ENCODE data around the gene GPR39. TPM values are rescaled to one million over a fixed set of nuclear protein-coding genes. Genes with fewer than 3 reads are reported as not detected.
A peak's percentile ranks its signal among the peaks of the same experiment; 100 is the strongest.

Gene GPR39
- total RNA-seq, 4 donors from 2014 or later = 0.15 TPM; not detected in 3

DNA sequence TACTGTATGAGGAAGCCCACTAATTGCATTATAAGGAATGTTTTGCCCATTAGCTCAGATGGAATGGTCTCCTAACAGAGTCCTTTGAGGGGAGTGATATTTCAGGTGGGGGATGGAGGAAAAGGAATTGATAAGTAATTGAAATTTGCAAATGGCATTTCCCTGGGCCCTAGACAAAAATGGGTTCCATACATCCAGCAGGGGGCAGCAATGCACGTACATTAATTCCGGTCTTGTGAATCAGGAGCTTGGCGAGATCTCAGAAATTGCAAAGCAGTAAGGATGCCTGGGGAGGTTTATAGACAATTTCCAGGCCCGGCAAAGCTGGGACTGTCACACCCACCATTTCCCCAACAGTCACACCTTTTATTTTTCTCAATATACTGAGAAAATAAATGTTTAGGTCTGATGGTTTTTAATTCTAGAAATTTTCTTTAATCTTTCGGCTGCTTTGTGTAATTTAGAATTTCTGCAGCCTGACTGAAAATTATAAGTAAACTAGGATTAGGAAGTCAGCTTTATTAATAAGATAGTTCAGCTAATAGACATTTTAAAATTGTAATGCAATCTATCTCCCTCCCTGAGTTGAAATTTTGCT is 130.6 kb downstream of the GPR39 start:
- Histone ChIP-seq H3K36me3 (no peaks in the 10 kb centered on the region), H3K27me3 (no peaks in the 10 kb centered on the region), H3K27ac (no peak overlapping the region), H3K9me3 (no peaks in the 10 kb centered on the region), H3K4me3 (no peak overlapping the region), H3K4me1 (no peaks in the 10 kb centered on the region)
- intact Hi-C loops (cut with DNase I; ENCODE audit: low total_unique reads) = no loop called here
- DNase-seq (peak in 1 of 2 donors; percentile 21), ATAC-seq (no peak)
- in situ Hi-C loops (cut with MboI; ENCODE audit: low sequenced_read_pairs in 4 of 4) = loop anchor here in 1 of 4 donors (10.0 kb wide), 1 partner anchor 1238 kb away; no protein-coding TSS in a partner anchor
- TF ChIP-seq, protein P1, sequence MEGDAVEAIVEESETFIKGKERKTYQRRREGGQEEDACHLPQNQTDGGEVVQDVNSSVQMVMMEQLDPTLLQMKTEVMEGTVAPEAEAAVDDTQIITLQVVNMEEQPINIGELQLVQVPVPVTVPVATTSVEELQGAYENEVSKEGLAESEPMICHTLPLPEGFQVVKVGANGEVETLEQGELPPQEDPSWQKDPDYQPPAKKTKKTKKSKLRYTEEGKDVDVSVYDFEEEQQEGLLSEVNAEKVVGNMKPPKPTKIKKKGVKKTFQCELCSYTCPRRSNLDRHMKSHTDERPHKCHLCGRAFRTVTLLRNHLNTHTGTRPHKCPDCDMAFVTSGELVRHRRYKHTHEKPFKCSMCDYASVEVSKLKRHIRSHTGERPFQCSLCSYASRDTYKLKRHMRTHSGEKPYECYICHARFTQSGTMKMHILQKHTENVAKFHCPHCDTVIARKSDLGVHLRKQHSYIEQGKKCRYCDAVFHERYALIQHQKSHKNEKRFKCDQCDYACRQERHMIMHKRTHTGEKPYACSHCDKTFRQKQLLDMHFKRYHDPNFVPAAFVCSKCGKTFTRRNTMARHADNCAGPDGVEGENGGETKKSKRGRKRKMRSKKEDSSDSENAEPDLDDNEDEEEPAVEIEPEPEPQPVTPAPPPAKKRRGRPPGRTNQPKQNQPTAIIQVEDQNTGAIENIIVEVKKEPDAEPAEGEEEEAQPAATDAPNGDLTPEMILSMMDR (IDR thresholded peaks at IDR 0.05 in 4 of 5, conservative IDR thresholded peaks at IDR 0.05 in 1 of 5) = peak in 3 of 5 experiments; percentile 25 to 45 (median 33)
- no peak for TF ChIP-seq POLR2A (IDR thresholded peaks at IDR 0.05)

DNA sequence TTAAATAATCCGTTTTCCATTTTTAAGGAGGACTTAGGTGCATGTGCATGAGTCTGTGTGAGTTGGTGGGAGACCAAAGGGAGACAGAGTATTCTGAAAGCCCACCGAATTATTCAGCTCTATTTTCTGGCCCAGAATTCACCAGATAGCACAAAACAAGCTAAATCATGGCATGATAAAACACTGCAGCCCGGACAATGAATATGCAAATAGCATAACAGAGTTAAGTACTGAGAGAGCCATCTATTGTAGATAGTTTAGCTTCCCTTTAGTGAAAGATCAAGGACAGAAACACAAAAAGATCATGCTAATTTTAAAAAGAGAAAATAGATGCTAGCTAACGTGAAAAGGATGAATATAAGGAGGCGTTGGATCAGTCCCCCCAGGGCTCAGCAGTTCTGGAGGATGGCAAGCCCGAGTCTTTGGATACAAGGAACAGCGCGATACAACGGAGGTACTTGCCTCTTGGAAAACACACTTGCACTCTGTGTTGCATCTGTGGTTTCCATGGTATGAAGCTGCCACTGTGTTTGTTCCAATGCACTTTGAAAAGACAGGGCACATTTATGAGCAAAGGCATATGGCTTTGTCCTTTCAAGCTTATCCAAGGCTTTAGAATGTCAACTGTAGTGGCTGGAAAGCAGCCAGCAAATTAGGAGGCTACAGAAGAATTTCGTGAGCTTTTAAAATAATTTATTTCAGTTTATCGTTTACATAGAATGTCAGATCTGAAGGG is 133.5 kb downstream of the GPR39 start:
- TF ChIP-seq, protein P1 (IDR thresholded peaks at IDR 0.05 in 4 of 5, conservative IDR thresholded peaks at IDR 0.05 in 1 of 5) = no peak
- TF ChIP-seq POLR2A (IDR thresholded peaks at IDR 0.05) = no peak
- Histone ChIP-seq H3K27ac (no peak overlapping the region), H3K4me1 (no peaks in the 10 kb centered on the region), H3K9me3 (no peaks in the 10 kb centered on the region), H3K4me3 (no peak overlapping the region), H3K27me3 (no peaks in the 10 kb centered on the region), H3K36me3 (no peaks in the 10 kb centered on the region)
- ATAC-seq (no peak), DNase-seq (no peak)
- intact Hi-C loops (cut with DNase I; ENCODE audit: low total_unique reads) = no loop called here
- in situ Hi-C loops (cut with MboI; ENCODE audit: low sequenced_read_pairs in 4 of 4) = loop anchor here in 1 of 4 donors (10.0 kb wide), 1 partner anchor 1235 kb away; no protein-coding TSS in a partner anchor

DNA sequence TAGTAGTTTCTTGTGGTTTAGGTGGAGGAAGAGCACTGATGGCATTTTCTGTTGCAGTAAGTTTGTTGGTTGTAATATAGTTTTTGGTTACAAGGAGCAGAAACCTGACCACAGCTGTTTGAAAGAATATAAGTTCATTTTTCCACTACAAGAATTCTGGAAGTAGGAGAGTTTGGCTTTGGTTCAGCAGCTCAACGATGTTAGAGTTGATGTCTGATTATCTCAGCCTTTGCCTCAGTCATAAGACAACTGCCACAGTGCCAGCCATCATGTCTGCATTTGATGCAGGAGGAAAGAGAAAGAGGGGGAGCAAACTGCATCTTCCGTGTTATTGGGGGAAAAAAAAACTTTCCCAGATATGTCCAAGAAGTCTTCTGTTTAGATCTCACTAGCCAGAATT is 134.3 kb downstream of the GPR39 start:
- H3K27ac ChIP-seq = no peak overlapping the region
- no peak overlapping the region for H3K4me3 ChIP-seq
- ATAC-seq (no peak), DNase-seq (no peak)
- in situ Hi-C loops (cut with MboI; ENCODE audit: low sequenced_read_pairs in 4 of 4) (no loop called here), intact Hi-C loops (cut with DNase I; ENCODE audit: low total_unique reads) (no loop called here)
- no peaks in the 10 kb centered on the region for H3K4me1 ChIP-seq
- TF ChIP-seq, protein P1 (IDR thresholded peaks at IDR 0.05 in 4 of 5, conservative IDR thresholded peaks at IDR 0.05 in 1 of 5) = no peak
- no peak for TF ChIP-seq POLR2A (IDR thresholded peaks at IDR 0.05)
- no peaks in the 10 kb centered on the region for H3K9me3 ChIP-seq
- H3K36me3 ChIP-seq = no peaks in the 10 kb centered on the region
- H3K27me3 ChIP-seq = no peaks in the 10 kb centered on the region

DNA sequence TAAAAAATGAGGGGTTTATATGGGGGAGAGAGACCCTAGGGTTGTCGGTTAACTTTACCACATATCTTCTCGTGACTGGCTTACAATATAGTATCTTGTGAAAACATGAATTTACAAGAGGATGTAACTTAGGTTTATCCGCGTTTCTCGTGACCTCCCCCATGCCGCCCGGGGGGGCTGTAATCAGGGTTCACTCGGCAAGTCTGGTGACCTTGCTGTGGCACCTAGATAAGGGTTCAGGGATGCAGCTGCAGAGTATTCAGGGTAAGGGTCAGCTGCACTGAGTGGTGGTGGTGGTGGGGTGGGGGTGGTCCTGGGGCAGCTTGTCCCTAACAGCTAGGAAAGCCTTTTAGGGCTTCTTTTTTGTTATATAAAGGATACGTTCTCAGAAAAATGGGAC is 141.1 kb downstream of the GPR39 start:
- intact Hi-C loops (cut with DNase I; ENCODE audit: low total_unique reads) = no loop called here
- Histone ChIP-seq H3K4me1 (no peaks in the 10 kb centered on the region), H3K36me3 (no peaks in the 10 kb centered on the region), H3K27me3 (no peaks in the 10 kb centered on the region), H3K4me3 (no peak overlapping the region), H3K27ac (no peak overlapping the region), H3K9me3 (no peaks in the 10 kb centered on the region)
- in situ Hi-C loops (cut with MboI; ENCODE audit: low sequenced_read_pairs in 4 of 4) = no loop called here
- TF ChIP-seq, protein P1 (IDR thresholded peaks at IDR 0.05 in 4 of 5, conservative IDR thresholded peaks at IDR 0.05 in 1 of 5) = no peak
- TF ChIP-seq POLR2A (IDR thresholded peaks at IDR 0.05) = no peak
- ATAC-seq = no peak
- DNase-seq = no peak

All from gastrocnemius medialis (tissue), 4 donors.